GM12875 (cell line): ENCODE results near the gene PRLR.

Experiments used
- H3K4me3 ChIP-seq: one replicate; pipeline ENCODE4 v1.5.1; 2011; ENCODE audit warnings: low read depth, low read length, control low read depth
- TF ChIP-seq, protein P1 (sequence below): IDR thresholded peaks from 2 replicates; pipeline ENCODE4 v1.5.1; 2011; ENCODE audit warnings: low read depth, mild to moderate bottlenecking, control low read depth, inconsistent platforms, low read length, moderate library complexity, borderline replicate concordance; ENCODE audit not compliant: insufficient read depth

Gene PRLR

DNA sequence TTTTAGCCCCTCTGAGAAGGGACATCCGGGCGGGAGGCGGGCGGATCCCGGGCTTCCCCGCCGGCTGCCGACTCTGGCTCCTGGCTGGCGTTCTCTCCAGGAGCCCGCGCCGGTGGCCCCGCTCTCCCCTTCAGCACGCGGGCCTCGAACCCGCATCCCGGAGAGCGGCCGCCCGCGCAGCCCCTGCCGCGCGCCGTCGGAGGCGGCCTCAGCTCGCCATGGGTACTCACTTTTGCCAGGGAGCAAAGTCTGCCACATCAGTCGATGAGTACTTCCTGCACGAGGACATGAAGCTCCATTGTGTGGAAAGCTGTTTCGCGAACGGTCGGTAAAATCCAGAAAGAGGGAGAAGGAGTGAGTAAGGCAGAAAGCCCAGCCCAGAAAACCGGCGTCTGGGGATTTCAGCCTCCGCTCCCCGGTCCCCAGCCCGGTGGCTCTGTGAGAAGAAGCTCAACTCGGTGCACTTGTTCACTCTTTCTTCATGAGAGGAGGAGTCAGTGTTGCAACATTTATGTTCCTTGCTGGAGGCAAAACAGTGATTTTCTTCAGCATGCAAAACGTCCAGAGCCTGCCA is at the start of gene PRLR:
PRLR (minus strand) TSS at position 450 of the 574 bp plus-strand sequence. CDS start 140,867 bp downstream, outside the sequence.
- TF ChIP-seq, protein P1, sequence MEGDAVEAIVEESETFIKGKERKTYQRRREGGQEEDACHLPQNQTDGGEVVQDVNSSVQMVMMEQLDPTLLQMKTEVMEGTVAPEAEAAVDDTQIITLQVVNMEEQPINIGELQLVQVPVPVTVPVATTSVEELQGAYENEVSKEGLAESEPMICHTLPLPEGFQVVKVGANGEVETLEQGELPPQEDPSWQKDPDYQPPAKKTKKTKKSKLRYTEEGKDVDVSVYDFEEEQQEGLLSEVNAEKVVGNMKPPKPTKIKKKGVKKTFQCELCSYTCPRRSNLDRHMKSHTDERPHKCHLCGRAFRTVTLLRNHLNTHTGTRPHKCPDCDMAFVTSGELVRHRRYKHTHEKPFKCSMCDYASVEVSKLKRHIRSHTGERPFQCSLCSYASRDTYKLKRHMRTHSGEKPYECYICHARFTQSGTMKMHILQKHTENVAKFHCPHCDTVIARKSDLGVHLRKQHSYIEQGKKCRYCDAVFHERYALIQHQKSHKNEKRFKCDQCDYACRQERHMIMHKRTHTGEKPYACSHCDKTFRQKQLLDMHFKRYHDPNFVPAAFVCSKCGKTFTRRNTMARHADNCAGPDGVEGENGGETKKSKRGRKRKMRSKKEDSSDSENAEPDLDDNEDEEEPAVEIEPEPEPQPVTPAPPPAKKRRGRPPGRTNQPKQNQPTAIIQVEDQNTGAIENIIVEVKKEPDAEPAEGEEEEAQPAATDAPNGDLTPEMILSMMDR, result no peak
- H3K4me3 ChIP-seq, result no peak within 1 kb of the TSS

DNA sequence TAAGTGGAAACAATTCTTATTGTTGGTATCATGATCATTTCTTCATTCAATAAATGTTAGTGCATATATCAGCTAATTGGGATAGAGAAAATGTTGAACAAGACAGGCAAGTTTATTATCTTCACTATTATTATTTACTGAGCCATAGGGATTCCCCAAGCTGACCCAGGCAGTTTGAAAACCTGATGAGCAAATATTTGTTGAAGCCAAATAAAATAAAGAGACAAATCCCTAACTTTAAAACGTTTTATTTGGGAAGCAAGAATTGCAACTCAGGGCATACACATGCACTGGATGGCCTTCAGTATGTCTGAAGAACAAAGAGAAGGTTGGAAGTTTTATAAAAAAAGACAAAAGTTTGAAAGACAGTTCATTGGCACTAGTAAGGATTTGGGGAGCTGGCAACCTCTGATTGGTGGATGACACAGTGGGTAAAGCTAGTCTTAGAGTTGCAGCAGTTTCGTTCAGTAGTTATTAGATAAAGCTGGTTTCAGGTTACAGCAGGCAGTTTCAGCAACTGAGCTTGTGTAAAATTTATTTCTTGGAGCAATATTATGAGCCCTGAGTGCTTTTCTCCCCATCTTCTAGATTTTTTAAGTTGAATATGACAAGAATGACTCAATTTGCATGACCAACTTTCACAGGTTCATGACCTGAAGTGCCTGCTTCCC is 44.7 kb upstream of the PRLR start:
- H3K4me3 ChIP-seq, result no peak overlapping the region
- TF ChIP-seq, protein P1, result no peak

DNA sequence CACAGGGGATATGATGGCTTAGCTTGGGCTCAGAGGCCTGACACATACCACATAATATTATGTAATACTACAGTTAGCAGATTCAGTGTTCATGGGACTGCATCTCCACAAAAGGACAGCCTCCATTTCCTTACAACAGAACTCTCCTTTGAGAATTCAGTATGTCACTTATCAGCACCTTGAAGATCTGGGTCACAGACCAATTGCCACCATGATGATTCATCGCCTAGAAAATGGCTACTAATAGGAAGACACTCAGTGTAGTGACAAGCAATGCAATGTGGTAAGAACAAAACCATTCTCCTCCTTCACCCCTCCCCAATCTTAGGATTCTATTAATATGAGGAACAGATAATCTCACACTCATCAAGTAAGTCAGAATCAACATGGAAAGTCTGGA is 38.7 kb upstream of the PRLR start:
- TF ChIP-seq, protein P1, result no peak
- H3K4me3 ChIP-seq, result no peak overlapping the region

DNA sequence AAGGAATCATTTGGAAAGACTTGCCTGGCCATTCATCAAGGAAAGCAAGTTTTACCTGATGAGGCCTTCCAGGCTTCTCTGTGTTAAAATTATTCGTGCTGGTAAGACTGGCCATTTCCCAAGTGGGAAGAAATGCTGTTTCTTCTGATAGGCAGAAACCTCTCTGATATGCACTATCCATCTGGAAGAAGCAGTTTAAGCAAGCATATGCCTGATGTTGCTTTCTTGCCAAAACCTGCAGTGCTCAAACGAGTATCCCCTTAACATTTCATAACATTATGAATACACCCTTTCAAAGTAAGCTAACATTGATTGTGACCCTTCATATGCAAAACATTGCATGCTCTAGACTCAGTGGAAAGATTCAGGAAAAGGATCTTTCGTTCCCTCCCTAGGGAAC is 36.0 kb upstream of the PRLR start:
- no peak overlapping the region for H3K4me3 ChIP-seq
- TF ChIP-seq, protein P1, result no peak

DNA sequence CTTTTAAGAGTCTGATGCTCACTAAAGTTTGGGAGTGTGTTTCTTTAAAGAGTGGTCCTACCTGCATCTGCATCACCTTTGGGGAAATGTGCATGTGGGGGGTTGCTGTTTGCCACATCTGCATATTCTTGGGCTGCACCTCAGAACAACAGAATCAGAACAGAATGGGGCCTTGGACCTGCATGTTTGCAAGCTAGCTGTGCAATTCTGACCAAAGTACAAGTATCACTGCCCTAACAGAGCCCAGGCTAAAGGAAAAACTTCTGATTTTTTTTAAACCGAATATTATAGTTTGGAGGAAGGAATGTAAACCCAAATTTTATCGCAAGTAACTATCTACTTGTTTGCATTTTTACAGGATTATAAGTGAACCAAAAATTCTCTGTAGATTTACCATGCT is 34.2 kb upstream of the PRLR start:
- H3K4me3 ChIP-seq, result no peak overlapping the region
- TF ChIP-seq, protein P1, result no peak

DNA sequence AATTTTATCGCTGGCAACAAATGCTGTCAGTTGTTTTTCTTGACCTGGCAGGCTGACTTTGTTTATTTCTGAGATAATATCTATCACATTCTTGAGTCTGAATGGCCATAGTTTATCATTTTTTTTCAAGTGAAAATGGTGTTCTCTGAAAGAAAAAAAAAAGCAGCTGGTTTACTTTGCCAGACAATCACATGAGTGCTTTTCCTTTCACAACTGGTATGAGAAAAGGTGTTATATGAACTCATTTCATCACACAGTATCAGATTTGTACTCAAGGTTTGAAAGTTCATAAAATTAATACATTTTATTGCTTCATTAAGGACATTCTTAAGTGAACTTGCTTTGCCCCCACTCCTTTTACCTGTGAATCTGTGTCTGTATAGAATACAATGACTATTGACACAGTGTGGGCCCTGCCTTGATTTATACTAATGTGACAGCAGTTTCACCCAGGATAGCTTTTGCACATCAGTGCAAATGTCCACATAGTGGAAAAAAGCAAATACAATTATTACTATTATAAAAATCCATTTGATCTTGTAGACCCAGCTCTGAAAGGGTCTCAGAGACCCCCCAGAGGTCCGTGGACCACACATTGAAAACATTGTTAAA is 33.1 kb upstream of the PRLR start:
- TF ChIP-seq, protein P1, result no peak
- H3K4me3 ChIP-seq, result no peak overlapping the region

DNA sequence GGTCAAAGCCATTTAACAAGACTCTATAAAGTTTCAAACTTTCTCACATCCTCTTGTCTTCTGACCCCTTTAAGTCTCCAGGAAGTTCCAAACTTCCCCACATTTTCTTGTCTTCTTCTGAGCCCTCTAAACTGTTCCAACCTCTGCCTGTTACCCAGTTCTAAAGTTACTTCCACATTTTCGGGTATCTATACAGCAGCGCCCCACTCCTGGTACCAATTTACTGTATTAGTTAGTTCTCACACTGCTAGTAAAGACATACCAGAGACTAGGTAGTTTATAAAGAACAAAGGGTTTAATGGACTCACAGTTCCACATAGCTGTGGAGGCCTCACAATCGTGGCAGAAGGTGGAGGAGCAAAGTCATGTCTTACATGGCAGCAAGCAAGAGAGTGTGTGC is 23.3 kb upstream of the PRLR start:
- H3K4me3 ChIP-seq, result no peak overlapping the region
- TF ChIP-seq, protein P1, result no peak
